Measurements from ENCODE around the gene IL1RAPL1. TPM values are rescaled to one million over a fixed set of nuclear protein-coding genes. Genes with fewer than 3 reads are reported as not detected.

The IL1RAPL1 gene
- total RNA-seq, 4 donors from 2014 or later, result 0.24 to 6.2 TPM; not detected in 2

DNA sequence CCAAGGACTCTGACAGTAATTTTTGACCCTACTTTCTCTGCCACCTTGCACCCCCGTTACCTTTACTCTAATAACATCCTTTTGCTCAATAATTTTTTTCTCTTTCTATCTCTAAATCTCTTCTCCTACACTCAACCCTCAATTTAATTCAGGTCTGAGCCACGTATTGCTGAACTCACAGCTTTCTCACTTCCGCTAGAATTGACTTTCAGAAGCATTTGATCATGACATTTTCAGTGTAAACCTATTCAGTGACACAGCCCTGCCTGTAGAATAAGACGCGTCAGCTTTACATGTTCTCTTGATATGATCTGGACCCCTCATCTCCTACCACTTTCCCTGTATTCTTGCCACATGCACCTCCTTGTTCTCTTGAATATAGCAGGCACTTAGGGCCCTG lies 1188.6 kb downstream of the IL1RAPL1 start:
- H3K36me3 ChIP-seq, result no peaks in the 10 kb centered on the region
- no peak overlapping the region for H3K27ac ChIP-seq
- no peak for DNase-seq
- TF ChIP-seq POLR2A (IDR thresholded peaks at IDR 0.05), result no peak
- TF ChIP-seq, protein P1, sequence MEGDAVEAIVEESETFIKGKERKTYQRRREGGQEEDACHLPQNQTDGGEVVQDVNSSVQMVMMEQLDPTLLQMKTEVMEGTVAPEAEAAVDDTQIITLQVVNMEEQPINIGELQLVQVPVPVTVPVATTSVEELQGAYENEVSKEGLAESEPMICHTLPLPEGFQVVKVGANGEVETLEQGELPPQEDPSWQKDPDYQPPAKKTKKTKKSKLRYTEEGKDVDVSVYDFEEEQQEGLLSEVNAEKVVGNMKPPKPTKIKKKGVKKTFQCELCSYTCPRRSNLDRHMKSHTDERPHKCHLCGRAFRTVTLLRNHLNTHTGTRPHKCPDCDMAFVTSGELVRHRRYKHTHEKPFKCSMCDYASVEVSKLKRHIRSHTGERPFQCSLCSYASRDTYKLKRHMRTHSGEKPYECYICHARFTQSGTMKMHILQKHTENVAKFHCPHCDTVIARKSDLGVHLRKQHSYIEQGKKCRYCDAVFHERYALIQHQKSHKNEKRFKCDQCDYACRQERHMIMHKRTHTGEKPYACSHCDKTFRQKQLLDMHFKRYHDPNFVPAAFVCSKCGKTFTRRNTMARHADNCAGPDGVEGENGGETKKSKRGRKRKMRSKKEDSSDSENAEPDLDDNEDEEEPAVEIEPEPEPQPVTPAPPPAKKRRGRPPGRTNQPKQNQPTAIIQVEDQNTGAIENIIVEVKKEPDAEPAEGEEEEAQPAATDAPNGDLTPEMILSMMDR (IDR thresholded peaks at IDR 0.05), result no peak
- no peaks in the 10 kb centered on the region for H3K27me3 ChIP-seq
- no peaks in the 10 kb centered on the region for H3K4me1 ChIP-seq
- intact Hi-C loops (cut with DNase I; ENCODE audit: low total_unique reads), result no loop called here
- H3K4me3 ChIP-seq, result no peak overlapping the region
- no peaks in the 10 kb centered on the region for H3K9me3 ChIP-seq

DNA sequence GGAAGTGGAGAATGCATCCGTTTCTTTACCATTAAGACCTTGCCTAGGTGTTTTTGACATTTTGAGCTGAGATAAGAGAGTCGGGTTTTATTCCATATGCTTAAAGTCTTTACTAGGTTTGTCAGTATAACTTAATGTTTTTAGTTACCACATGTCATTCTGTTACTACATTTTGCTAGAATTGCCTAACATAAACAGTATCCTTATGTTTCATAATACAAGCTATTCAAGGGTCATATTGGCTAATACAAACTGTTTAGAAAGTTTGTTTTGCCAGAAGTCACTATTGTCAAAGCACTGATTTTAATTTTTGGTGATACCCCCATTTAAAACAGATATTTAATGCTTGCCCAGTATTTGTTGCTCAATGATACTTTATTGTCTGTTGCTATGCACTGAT lies 1200.4 kb downstream of the IL1RAPL1 start:
- TF ChIP-seq, protein P1 (IDR thresholded peaks at IDR 0.05), result no peak
- no peak for TF ChIP-seq POLR2A (IDR thresholded peaks at IDR 0.05)
- no peak for DNase-seq
- no peaks in the 10 kb centered on the region for H3K36me3 ChIP-seq
- no peaks in the 10 kb centered on the region for H3K9me3 ChIP-seq
- no peak overlapping the region for H3K27ac ChIP-seq
- H3K4me1 ChIP-seq, result no peaks in the 10 kb centered on the region
- intact Hi-C loops (cut with DNase I; ENCODE audit: low total_unique reads), result no loop called here
- no peak overlapping the region for H3K4me3 ChIP-seq
- no peaks in the 10 kb centered on the region for H3K27me3 ChIP-seq

DNA sequence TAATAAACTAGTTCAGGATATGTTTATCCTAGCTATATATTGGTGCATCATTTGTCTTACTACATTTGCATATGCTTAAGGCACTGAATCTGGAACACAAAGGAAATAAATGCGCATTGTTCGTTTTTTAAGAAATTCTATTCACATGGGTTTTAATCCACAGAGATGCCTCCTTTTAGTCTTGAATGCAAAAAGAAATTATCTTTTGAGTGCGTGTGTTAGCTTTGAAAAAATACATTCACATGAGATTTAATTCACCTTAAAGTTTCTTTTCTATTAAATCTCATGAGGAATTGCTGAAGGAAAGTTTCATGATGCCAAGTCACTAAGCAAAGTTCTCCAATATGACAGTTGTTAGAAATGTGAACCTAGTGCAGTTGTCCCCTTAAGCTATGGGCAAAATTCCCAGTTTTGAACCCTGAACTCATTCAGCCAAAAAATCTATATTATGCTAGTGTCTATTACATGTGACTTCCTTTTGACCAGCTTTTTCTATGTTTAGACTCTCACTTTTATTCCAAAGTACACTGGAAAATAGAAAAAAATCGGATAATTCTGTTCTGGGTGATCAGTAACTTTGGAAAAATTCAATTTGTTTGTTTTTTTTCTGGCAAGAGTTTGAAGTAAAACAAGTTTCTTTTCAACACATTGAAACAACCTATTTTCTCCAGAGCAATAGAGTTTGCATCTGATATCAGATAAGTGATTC lies 1201.9 kb downstream of the IL1RAPL1 start:
- DNase-seq, result no peak
- Histone ChIP-seq H3K27ac (no peak overlapping the region), H3K9me3 (no peaks in the 10 kb centered on the region), H3K27me3 (no peaks in the 10 kb centered on the region), H3K36me3 (no peaks in the 10 kb centered on the region), H3K4me3 (no peak overlapping the region), H3K4me1 (no peaks in the 10 kb centered on the region)
- no peak for TF ChIP-seq POLR2A (IDR thresholded peaks at IDR 0.05)
- TF ChIP-seq, protein P1 (IDR thresholded peaks at IDR 0.05), result no peak
- intact Hi-C loops (cut with DNase I; ENCODE audit: low total_unique reads), result no loop called here

DNA sequence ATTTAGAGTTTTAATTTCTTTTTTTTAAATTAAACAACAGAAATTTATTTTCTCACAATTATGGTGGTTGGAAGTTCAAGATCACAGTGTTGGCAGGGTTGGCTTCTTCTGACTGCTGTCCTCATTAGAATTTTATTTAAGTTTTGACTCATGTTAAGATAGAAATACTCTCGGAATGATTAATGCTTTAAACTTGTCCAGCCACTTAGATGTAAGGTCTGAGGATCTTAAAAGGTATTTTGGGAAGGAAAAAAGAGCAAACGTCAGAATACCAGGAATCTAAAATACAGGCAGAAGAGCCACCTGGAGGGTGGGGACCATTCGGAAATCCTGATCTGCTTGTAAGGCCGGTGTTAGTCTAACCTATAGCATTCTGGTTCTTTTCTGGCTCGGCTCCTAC lies 1205.1 kb downstream of the IL1RAPL1 start:
- H3K27me3 ChIP-seq, result no peaks in the 10 kb centered on the region
- no peak overlapping the region for H3K27ac ChIP-seq
- H3K4me3 ChIP-seq, result no peak overlapping the region
- DNase-seq, result no peak
- intact Hi-C loops (cut with DNase I; ENCODE audit: low total_unique reads), result no loop called here
- TF ChIP-seq, protein P1 (IDR thresholded peaks at IDR 0.05), result no peak
- TF ChIP-seq POLR2A (IDR thresholded peaks at IDR 0.05), result no peak
- H3K9me3 ChIP-seq, result no peaks in the 10 kb centered on the region
- no peaks in the 10 kb centered on the region for H3K36me3 ChIP-seq
- H3K4me1 ChIP-seq, result no peaks in the 10 kb centered on the region

DNA sequence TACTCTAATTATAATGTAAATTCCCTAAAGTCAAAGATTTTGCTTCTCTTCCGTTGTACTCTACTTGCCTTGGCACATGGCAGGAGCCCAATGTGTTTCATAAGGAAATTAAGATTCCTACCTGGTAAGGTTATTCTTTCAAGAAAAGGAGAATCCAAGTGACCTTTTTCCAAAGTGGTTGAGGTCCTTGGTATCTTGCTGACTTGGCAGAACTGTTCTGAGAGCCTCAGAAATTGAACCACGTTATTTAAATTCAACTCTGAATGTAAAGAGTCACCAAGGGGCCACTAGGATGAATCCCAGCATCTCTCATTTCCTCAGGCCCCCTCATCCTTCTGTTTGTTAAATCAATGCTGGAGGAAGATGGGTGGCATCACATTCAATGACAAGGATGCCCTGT lies 1209.9 kb downstream of the IL1RAPL1 start:
- H3K27ac ChIP-seq, result no peak overlapping the region
- DNase-seq, result no peak
- intact Hi-C loops (cut with DNase I; ENCODE audit: low total_unique reads), result no loop called here
- no peak for TF ChIP-seq POLR2A (IDR thresholded peaks at IDR 0.05)
- TF ChIP-seq, protein P1 (IDR thresholded peaks at IDR 0.05), result no peak
- H3K4me1 ChIP-seq, result no peaks in the 10 kb centered on the region
- no peaks in the 10 kb centered on the region for H3K27me3 ChIP-seq
- H3K4me3 ChIP-seq, result no peak overlapping the region
- no peaks in the 10 kb centered on the region for H3K9me3 ChIP-seq
- no peaks in the 10 kb centered on the region for H3K36me3 ChIP-seq
